Hepatocyte (in vitro differentiated cells): ENCODE data around the gene PRKAB1. TPM values are rescaled to one million over a fixed set of nuclear protein-coding genes. Genes with fewer than 3 reads are reported as not detected.

ENCODE experiments used
- DNase-seq: peaks from one replicate; pipeline ENCODE4 v3.0.0-alpha.2; 2016; ENCODE audit warnings: low spot score
- H2AFZ ChIP-seq: fragments of 200-600 bp; sonication (generic); 2 replicates; pipeline ENCODE4 v1.6.0; 2016; ENCODE audit warnings: antibody characterized with exemption, mild to moderate bottlenecking
- H3K27ac ChIP-seq: fragments of 200-600 bp; sonication (generic); 2 replicates; pipeline ENCODE4 v1.5.1; 2016; ENCODE audit warnings: mild to moderate bottlenecking
- H3K27me3 ChIP-seq: fragments of 200-600 bp; sonication (generic); 2 replicates; pipeline ENCODE4 v1.6.1; 2016
- H3K36me3 ChIP-seq: fragments of 200-600 bp; sonication (generic); replicated peaks from 2 replicates; pipeline ENCODE4 v1.5.1; 2016; ENCODE audit warnings: low read depth; ENCODE audit not compliant: insufficient read depth
- H3K4me1 ChIP-seq: fragments of 200-600 bp; sonication (generic); 2 replicates; pipeline ENCODE4 v1.5.1; 2016; ENCODE audit warnings: mild to moderate bottlenecking, moderate library complexity; ENCODE audit not compliant: insufficient read depth
- H3K4me2 ChIP-seq: fragments of 200-600 bp; sonication (generic); 2 replicates; pipeline ENCODE4 v1.6.0; 2016
- H3K4me3 ChIP-seq: fragments of 200-600 bp; sonication (generic); 2 replicates; pipeline ENCODE4 v1.5.1; 2016; ENCODE audit warnings: mild to moderate bottlenecking
- H3K79me2 ChIP-seq: fragments of 200-600 bp; sonication (generic); 2 replicates; pipeline ENCODE4 v1.6.0; 2017; ENCODE audit warnings: mild to moderate bottlenecking
- H3K9me2 ChIP-seq: fragments of 200-600 bp; sonication (generic); replicated peaks from 2 replicates; pipeline ENCODE4 v1.6.0; 2017; ENCODE audit warnings: mild to moderate bottlenecking; ENCODE audit not compliant: insufficient read depth
- H3K9me3 ChIP-seq: fragments of 200-600 bp; sonication (generic); 2 replicates; pipeline ENCODE4 v1.5.1; 2016; ENCODE audit warnings: low read depth, mild to moderate bottlenecking
- H4K20me1 ChIP-seq: fragments of 200-600 bp; sonication (generic); 2 replicates; pipeline ENCODE4 v1.6.0; 2016; ENCODE audit warnings: mild to moderate bottlenecking; ENCODE audit not compliant: insufficient read depth, poor library complexity, severe bottlenecking
- EZH2 ChIP-seq: fragments of 200-600 bp; sonication (generic); IDR thresholded peaks from 2 replicates; pipeline ENCODE4 v1.6.1; 2016; ENCODE audit warnings: antibody characterized with exemption, mild to moderate bottlenecking, borderline replicate concordance
- EZH2phosphoT487 ChIP-seq: fragments of 200-600 bp; sonication (generic); IDR thresholded peaks from one replicate; pipeline ENCODE4 v1.6.1; 2018; ENCODE audit warnings: antibody characterized with exemption, mild to moderate bottlenecking, low read depth, moderate library complexity; ENCODE audit not compliant: unreplicated experiment, severe bottlenecking
- whole genome bisulfite sequencing: methylation state at CpG from one replicate; pipeline ENCODE4 v1.1.6; 2016; ENCODE audit warnings: low lambda C conversion rate; ENCODE audit errors: missing lambda C conversion rate; 5-methylcytosine and 5-hydroxymethylcytosine counted together
- polyA plus RNA-seq: library from polyadenylated mRNA; unstranded; fragments of >200 nt; fragmentation: Nextera tagmentation; extraction: Ambion mirVana; gene quantifications from 2 replicates; pipeline ENCODE4 v1.2.1, GENCODE V29; 2016
- total RNA-seq: library from RNA; depleted of rRNA; stranded (reverse); fragments of >200 nt; gene quantifications from 2 replicates; pipeline ENCODE4 v1.2.3, GENCODE V29; 2014
- TF ChIP-seq, protein P1 (sequence below): fragments of 200-600 bp; sonication (generic); IDR thresholded peaks from 2 replicates; pipeline ENCODE4 v1.5.1; 2016; ENCODE audit warnings: antibody characterized with exemption, mild to moderate bottlenecking; ENCODE audit not compliant: poor library complexity

Gene PRKAB1
- total and polyA plus RNA-seq, 2 experiments from 2014 or later = 32.3 to 37.7 TPM

DNA sequence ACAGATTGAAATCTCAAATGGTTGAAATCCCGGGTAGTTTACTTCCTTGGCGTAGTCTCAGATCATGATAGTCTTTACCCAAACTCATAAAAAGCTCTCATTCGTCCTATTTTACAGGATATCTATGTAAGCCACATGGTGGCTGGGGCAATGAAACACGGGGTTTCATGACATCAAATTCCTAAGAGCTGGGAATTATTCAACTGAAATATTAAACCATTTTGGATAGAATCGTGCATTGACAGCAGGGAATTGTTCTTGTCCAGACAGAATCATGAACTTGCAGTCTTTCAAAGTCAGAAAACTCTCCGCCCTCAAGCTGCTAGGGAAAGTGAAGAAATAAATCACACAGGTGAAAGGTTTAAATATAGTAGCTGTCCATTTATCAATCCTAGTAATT lies 33.2 kb upstream of the PRKAB1 start:
- DNase-seq = no peak
- TF ChIP-seq EZH2phosphoT487 = no peak
- TF ChIP-seq, protein P1, sequence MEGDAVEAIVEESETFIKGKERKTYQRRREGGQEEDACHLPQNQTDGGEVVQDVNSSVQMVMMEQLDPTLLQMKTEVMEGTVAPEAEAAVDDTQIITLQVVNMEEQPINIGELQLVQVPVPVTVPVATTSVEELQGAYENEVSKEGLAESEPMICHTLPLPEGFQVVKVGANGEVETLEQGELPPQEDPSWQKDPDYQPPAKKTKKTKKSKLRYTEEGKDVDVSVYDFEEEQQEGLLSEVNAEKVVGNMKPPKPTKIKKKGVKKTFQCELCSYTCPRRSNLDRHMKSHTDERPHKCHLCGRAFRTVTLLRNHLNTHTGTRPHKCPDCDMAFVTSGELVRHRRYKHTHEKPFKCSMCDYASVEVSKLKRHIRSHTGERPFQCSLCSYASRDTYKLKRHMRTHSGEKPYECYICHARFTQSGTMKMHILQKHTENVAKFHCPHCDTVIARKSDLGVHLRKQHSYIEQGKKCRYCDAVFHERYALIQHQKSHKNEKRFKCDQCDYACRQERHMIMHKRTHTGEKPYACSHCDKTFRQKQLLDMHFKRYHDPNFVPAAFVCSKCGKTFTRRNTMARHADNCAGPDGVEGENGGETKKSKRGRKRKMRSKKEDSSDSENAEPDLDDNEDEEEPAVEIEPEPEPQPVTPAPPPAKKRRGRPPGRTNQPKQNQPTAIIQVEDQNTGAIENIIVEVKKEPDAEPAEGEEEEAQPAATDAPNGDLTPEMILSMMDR = no peak
- no peak for TF ChIP-seq EZH2
- no peaks in the 10 kb centered on the region for H3K36me3 ChIP-seq
- WGBS = 60% methylated on average over 6 of the region's 6 CpGs
- no peak overlapping the region for H3K4me2 ChIP-seq
- H3K9me3 ChIP-seq = no peaks in the 10 kb centered on the region
- no peaks in the 10 kb centered on the region for H3K4me1 ChIP-seq
- no peak overlapping the region for H3K27ac ChIP-seq
- H4K20me1 ChIP-seq = no peaks in the 10 kb centered on the region
- no peaks in the 10 kb centered on the region for H3K9me2 ChIP-seq
- no peaks in the 10 kb centered on the region for H3K79me2 ChIP-seq
- no peak overlapping the region for H2AFZ ChIP-seq
- H3K27me3 ChIP-seq = peaks cover 9% of the 10 kb centered on the region
- H3K4me3 ChIP-seq = no peak overlapping the region

DNA sequence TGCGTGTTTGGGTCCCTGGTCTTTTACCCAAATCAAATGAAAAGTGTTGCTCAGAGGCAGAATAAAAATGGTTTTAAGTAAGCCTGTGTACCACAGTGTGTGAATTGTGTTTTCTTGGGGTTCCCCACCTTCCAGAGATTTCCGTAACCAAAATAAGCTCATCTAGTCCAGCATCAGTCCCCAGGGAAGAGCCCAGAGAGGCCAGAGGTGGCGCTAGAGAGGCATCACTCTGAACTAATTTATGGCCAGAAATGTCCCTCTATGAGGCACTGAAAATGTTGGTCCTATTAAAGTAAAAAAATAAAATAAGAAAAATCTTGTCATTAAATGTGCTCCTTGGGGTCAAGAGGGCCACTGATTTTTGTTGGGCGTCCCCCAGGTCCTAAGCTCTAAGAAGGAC lies 24.9 kb upstream of the PRKAB1 start:
- H3K4me2 ChIP-seq = no peak overlapping the region
- H3K27me3 ChIP-seq = peaks cover under 1% of the 10 kb centered on the region
- H3K4me1 ChIP-seq = no peaks in the 10 kb centered on the region
- H4K20me1 ChIP-seq = no peaks in the 10 kb centered on the region
- DNase-seq = no peak
- H3K9me2 ChIP-seq = no peaks in the 10 kb centered on the region
- H3K79me2 ChIP-seq = no peaks in the 10 kb centered on the region
- no peaks in the 10 kb centered on the region for H3K36me3 ChIP-seq
- H3K4me3 ChIP-seq = no peak overlapping the region
- WGBS = 66% methylated on average over 4 of the region's 4 CpGs
- no peak overlapping the region for H3K27ac ChIP-seq
- TF ChIP-seq EZH2 = no peak
- TF ChIP-seq EZH2phosphoT487 = no peak
- TF ChIP-seq, protein P1 = no peak
- H2AFZ ChIP-seq = no peak overlapping the region
- H3K9me3 ChIP-seq = no peaks in the 10 kb centered on the region

DNA sequence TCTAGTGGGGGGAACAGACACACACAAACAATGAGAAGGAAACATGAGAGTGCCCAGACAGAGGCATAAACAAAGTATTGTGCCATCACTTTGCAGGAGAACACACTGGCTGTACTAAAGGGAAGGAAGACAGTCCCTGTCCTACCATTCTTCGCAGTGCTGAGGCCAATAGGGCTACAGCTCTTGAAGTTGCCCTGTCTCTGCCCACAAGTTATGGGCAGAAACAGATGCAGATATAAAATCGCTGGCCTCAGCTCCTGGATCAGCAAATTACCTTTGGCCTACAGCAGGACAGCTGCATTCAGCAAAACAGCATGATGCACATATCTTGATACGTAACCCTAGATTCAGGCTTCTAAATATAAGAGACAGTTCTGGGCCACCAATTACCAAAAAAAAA lies 23.0 kb upstream of the PRKAB1 start:
- no peak overlapping the region for H3K4me3 ChIP-seq
- no peaks in the 10 kb centered on the region for H3K36me3 ChIP-seq
- H4K20me1 ChIP-seq = no peaks in the 10 kb centered on the region
- no peak for TF ChIP-seq EZH2phosphoT487
- TF ChIP-seq EZH2 = no peak
- no peak overlapping the region for H3K4me2 ChIP-seq
- H3K79me2 ChIP-seq = no peaks in the 10 kb centered on the region
- H3K27me3 ChIP-seq = no peaks in the 10 kb centered on the region
- no peaks in the 10 kb centered on the region for H3K9me2 ChIP-seq
- no peaks in the 10 kb centered on the region for H3K9me3 ChIP-seq
- 86% methylated on average over 3 of the region's 3 CpGs for WGBS
- no peaks in the 10 kb centered on the region for H3K4me1 ChIP-seq
- no peak overlapping the region for H2AFZ ChIP-seq
- DNase-seq = no peak
- no peak overlapping the region for H3K27ac ChIP-seq

DNA sequence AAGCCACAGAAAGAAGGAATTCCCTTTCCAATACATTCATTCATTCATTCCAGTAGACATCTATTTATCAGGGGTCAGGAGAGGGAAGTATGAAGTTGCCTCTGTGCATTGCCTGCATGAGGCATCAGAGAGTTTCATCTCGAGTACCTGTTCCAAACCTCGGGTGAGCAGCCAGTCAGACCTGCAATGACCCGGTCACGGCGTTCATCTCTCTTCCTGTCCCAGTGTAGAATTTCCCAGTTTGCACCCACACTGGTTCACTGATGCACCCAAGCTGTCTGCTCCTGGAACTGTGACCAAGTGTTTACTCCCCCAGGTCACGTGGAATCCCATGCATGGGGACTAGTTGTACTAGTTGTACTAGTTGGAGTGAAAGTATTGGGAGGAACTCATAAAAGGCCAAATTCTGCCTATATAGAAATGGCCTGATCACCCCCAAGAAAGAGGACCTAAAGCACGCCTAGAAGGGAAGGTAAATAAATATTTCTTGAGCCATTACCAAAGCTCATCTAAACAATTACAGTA lies 22.3 kb upstream of the PRKAB1 start:
- no peaks in the 10 kb centered on the region for H3K4me1 ChIP-seq
- no peaks in the 10 kb centered on the region for H3K27me3 ChIP-seq
- DNase-seq = no peak
- TF ChIP-seq EZH2phosphoT487 (no peak), EZH2 (no peak)
- TF ChIP-seq, protein P1 = no peak
- H3K79me2 ChIP-seq = no peaks in the 10 kb centered on the region
- H3K9me2 ChIP-seq = no peaks in the 10 kb centered on the region
- H2AFZ ChIP-seq = no peak overlapping the region
- H3K27ac ChIP-seq = no peak overlapping the region
- no peaks in the 10 kb centered on the region for H3K9me3 ChIP-seq
- H3K36me3 ChIP-seq = no peaks in the 10 kb centered on the region
- H3K4me2 ChIP-seq = no peak overlapping the region
- H4K20me1 ChIP-seq = no peaks in the 10 kb centered on the region
- H3K4me3 ChIP-seq = no peak overlapping the region
- WGBS = 88% methylated on average over 7 of the region's 7 CpGs
